ENCODE results near the gene PTPN13.
"Not testable (repeated sequence)": the region's sequence is repeated elsewhere in the genome, so short reads cannot be mapped to it uniquely, and the experiment has no call there.

Gene PTPN13

GRCh38 chr4:86641516-86642090 lies 47.5 kb downstream of the PTPN13 start:
- no peak for DNase-seq

- no peak for DNase-seq
Observed at GRCh38 chr4:86644892-86645291, 50.8 kb downstream of the PTPN13 start.

- DNase-seq = no peak
Observed at GRCh38 chr4:86652332-86652932, 58.3 kb downstream of the PTPN13 start.

- no peak for DNase-seq
Observed at GRCh38 chr4:86653237-86653865, 59.2 kb downstream of the PTPN13 start.

- DNase-seq = not testable (repeated sequence)
Observed at GRCh38 chr4:86656781-86657180, 62.7 kb downstream of the PTPN13 start.

GRCh38 chr4:86657382-86657781 lies 63.3 kb downstream of the PTPN13 start:
- DNase-seq = no peak

- DNase-seq = no peak
Observed at GRCh38 chr4:86657910-86658309, 63.8 kb downstream of the PTPN13 start.

- no peak for DNase-seq
Observed at GRCh38 chr4:86660401-86660800, 66.3 kb downstream of the PTPN13 start.

GRCh38 chr4:86661006-86661405 lies 66.9 kb downstream of the PTPN13 start:
- DNase-seq = no peak

- no peak for DNase-seq
Observed at GRCh38 chr4:86661418-86661817, 67.3 kb downstream of the PTPN13 start.

GRCh38 chr4:86664959-86665358 lies 70.8 kb downstream of the PTPN13 start:
- no peak for DNase-seq

- DNase-seq = no peak
Observed at GRCh38 chr4:86670298-86670697, 76.2 kb downstream of the PTPN13 start.

- DNase-seq = peak; percentile 9
Observed at GRCh38 chr4:86670756-86671155, 76.6 kb downstream of the PTPN13 start.

- no peak for DNase-seq
Observed at GRCh38 chr4:86675548-86675947, 81.4 kb downstream of the PTPN13 start.

GRCh38 chr4:86678796-86679195 lies 84.7 kb downstream of the PTPN13 start:
- no peak for DNase-seq

GRCh38 chr4:86679441-86679840 lies 85.3 kb downstream of the PTPN13 start:
- no peak for DNase-seq

GRCh38 chr4:86683167-86683566 lies 89.1 kb downstream of the PTPN13 start:
- DNase-seq = no peak

GRCh38 chr4:86683983-86684382 lies 89.9 kb downstream of the PTPN13 start:
- DNase-seq = no peak

- no peak for DNase-seq
Observed at GRCh38 chr4:86685401-86685800, 91.3 kb downstream of the PTPN13 start.

GRCh38 chr4:86686741-86687140 lies 92.6 kb downstream of the PTPN13 start:
- no peak for DNase-seq

- no peak for DNase-seq
Observed at GRCh38 chr4:86688026-86688425, 93.9 kb downstream of the PTPN13 start.

- DNase-seq = no peak
Observed at GRCh38 chr4:86704601-86705000, 110.5 kb downstream of the PTPN13 start.

GRCh38 chr4:86706923-86707597 lies 112.9 kb downstream of the PTPN13 start:
- DNase-seq = no peak

- DNase-seq = no peak
Observed at GRCh38 chr4:86717651-86718050, 123.5 kb downstream of the PTPN13 start.
